Lung (tissue), 12 donors: ENCODE data around the gene KCNJ6. TPM values are rescaled to one million over a fixed set of nuclear protein-coding genes. Genes with fewer than 3 reads are reported as not detected.

Source experiments
- ATAC-seq: fragments of 200-7000 bp; cut with Tn5 transposase; one replicate; pipeline ENCODE4 v1.9.1; 2020; ENCODE audit warnings: moderate number of reproducible peaks; ENCODE audit not compliant: insufficient read depth, low FRiP score
- DNase-seq, 3 donors: peaks; one replicate each; pipeline ENCODE4 v3.0.0-alpha.2; 2013 to 2017
- H3K27ac ChIP-seq, 2 donors: one replicate each; pipeline ENCODE4 v1.5.1; 2013; ENCODE audit warnings: mild to moderate bottlenecking in 2 of 2, moderate library complexity in 2 of 2, control low read depth in 1 of 2, inconsistent platforms in 1 of 2, low read depth in 1 of 2, low read length in 1 of 2
- H3K27me3 ChIP-seq, 3 donors: one replicate each; pipeline ENCODE4 v1.5.1; 2013; ENCODE audit warnings: low read length in 2 of 3; ENCODE audit not compliant: control insufficient read depth in 3 of 3, insufficient read depth in 3 of 3
- H3K36me3 ChIP-seq, 4 donors: one replicate each; pipeline ENCODE4 v1.5.1; 2013; ENCODE audit warnings: low read length in 4 of 4, mild to moderate bottlenecking in 1 of 4, moderate library complexity in 1 of 4; ENCODE audit not compliant: control insufficient read depth in 4 of 4, insufficient read depth in 4 of 4
- H3K4me1 ChIP-seq, 5 donors: one replicate each; pipeline ENCODE4 v1.5.1; 2013; ENCODE audit warnings: low read length in 5 of 5, mild to moderate bottlenecking in 2 of 5, moderate library complexity in 1 of 5; ENCODE audit not compliant: control insufficient read depth in 5 of 5, insufficient read depth in 5 of 5
- H3K4me3 ChIP-seq: one replicate; pipeline ENCODE4 v1.5.1; 2013; ENCODE audit warnings: mild to moderate bottlenecking, control low read depth, moderate library complexity
- H3K9ac ChIP-seq, 2 donors: one replicate each; pipeline ENCODE4 v1.5.1; 2013; ENCODE audit warnings: low read length in 2 of 2, control low read depth in 1 of 2; ENCODE audit not compliant: insufficient read depth in 1 of 2
- H3K9me3 ChIP-seq, 4 donors: one replicate each; pipeline ENCODE4 v1.5.1; 2013; ENCODE audit warnings: low read length in 3 of 4, mild to moderate bottlenecking in 1 of 4, moderate library complexity in 1 of 4; ENCODE audit not compliant: control insufficient read depth in 4 of 4, insufficient read depth in 3 of 4
- WGBS, 2 donors: extraction: QIAGEN DNeasy Blood & Tissue Kit; methylation state at CpG; one replicate each; pipeline ENCODE4 v1.1.7; 2013; 5-methylcytosine and 5-hydroxymethylcytosine counted together
- polyA plus RNA-seq, 2 donors: library from polyadenylated mRNA; stranded (reverse); fragments of 200-250 nt; gene quantifications; one replicate each; pipeline ENCODE4 v1.2.1, GENCODE V29; 2013
- total RNA-seq, 2 donors: library from RNA; depleted of rRNA in 1 of 2; stranded (reverse); fragments of >200 nt in 1 of 2; gene quantifications; one replicate each; pipeline ENCODE4 v1.2.1, GENCODE V29; 2014 to 2021
- TF ChIP-seq, protein P1 (sequence below): IDR thresholded peaks from 2 replicates; pipeline ENCODE4 v1.5.1; 2012; ENCODE audit warnings: mild to moderate bottlenecking; ENCODE audit errors: control extremely low read depth, extremely low read depth
- donor health status: control.
- donor health status: control.
- donor health status: Bipolar disorder and iron deficiency.
- donor health status: healthy.
- donor health status: DM: yes; HTN: yes; CAD: no.

The KCNJ6 gene
- total and polyA plus RNA-seq, 4 donors: 0.01 to 0.31 (median 0.03) TPM

DNA sequence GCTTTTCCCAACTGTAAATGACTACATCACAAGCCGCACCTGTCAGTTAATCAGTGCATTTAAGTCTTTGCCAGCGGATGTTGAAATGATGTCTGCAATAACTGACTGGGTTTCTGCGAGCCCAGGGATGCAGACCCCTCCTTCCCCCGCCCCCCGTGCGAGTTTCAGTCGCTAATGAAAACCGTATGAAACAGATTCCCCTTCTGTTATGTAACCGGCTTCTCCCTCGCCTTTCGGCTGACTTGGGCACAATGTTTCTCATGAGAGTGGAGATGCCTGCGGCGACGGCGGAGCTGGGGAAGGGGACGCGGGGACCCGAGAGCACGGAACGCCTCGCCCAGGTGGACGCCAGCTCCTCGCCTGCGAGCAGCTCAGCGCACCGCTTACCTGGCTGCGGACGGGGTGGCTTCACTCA is 753 bp downstream of the KCNJ6 start:
- H3K9me3 ChIP-seq: peaks cover 0 to 9% (median 0%) of the 10 kb centered on the region in 4 donors
- TF ChIP-seq, protein P1, sequence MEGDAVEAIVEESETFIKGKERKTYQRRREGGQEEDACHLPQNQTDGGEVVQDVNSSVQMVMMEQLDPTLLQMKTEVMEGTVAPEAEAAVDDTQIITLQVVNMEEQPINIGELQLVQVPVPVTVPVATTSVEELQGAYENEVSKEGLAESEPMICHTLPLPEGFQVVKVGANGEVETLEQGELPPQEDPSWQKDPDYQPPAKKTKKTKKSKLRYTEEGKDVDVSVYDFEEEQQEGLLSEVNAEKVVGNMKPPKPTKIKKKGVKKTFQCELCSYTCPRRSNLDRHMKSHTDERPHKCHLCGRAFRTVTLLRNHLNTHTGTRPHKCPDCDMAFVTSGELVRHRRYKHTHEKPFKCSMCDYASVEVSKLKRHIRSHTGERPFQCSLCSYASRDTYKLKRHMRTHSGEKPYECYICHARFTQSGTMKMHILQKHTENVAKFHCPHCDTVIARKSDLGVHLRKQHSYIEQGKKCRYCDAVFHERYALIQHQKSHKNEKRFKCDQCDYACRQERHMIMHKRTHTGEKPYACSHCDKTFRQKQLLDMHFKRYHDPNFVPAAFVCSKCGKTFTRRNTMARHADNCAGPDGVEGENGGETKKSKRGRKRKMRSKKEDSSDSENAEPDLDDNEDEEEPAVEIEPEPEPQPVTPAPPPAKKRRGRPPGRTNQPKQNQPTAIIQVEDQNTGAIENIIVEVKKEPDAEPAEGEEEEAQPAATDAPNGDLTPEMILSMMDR: no peak
- H3K27ac ChIP-seq: no peak overlapping the region
- H3K9ac ChIP-seq: no peak overlapping the region
- DNase-seq: peak in 1 of 3 donors; percentile 3
- H3K4me3 ChIP-seq: no peak overlapping the region
- H3K4me1 ChIP-seq: peaks cover 0 to 14% (median 6%) of the 10 kb centered on the region in 5 donors
- H3K36me3 ChIP-seq: no peaks in the 10 kb centered on the region
- WGBS, 2 donors: 4 to 6% methylated on average over 28 of the region's 28 CpGs
- ATAC-seq: no peak
- peaks cover 6 to 53% (median 35%) of the 10 kb centered on the region in 3 donors for H3K27me3 ChIP-seq

DNA sequence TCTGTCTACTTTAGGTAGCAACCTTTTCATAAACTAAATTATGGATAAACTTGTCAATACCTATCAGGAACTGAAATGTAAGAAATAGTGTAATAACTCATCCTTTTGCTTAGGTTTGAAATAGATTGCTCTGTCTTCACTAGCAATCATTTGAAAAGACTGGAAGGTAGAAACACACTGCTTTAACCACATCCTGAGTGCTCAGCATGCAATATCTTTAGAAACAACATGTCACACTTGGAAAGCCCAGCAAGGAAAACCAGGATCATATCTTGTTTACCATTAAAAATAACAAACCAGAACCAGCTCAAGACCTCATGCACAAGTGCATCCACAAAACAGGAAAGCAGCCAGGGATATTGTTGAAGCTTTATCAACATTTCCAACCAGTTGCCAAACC is 3.6 kb downstream of the KCNJ6 start:
- no peaks in the 10 kb centered on the region for H3K36me3 ChIP-seq
- peaks cover 6 to 40% (median 25%) of the 10 kb centered on the region in 3 donors for H3K27me3 ChIP-seq
- no peak overlapping the region for H3K27ac ChIP-seq
- no peak overlapping the region for H3K4me3 ChIP-seq
- ATAC-seq (no peak), DNase-seq (no peak)
- H3K9ac ChIP-seq: no peak overlapping the region
- TF ChIP-seq, protein P1: no peak
- H3K9me3 ChIP-seq: peaks cover 0 to 2% (median 0%) of the 10 kb centered on the region in 4 donors
- peaks cover 0 to 14% (median 6%) of the 10 kb centered on the region in 5 donors for H3K4me1 ChIP-seq

GRCh38 chr21:37909936-37910335 is 6.3 kb downstream of the KCNJ6 start:
- TF ChIP-seq, protein P1: no peak
- WGBS, 2 donors: 80 to 82% methylated on average over 6 of the region's 6 CpGs
- Histone ChIP-seq H3K9ac (no peak overlapping the region), H3K9me3 (no peaks in the 10 kb centered on the region), H3K27me3 (peaks cover under 1 to 21% (median 6%) of the 10 kb centered on the region in 3 donors), H3K4me3 (no peak overlapping the region), H3K36me3 (no peaks in the 10 kb centered on the region), H3K4me1 (peaks cover 0 to 4% (median 0%) of the 10 kb centered on the region in 5 donors), H3K27ac (no peak overlapping the region)
- ATAC-seq (no peak), DNase-seq (no peak)

DNA sequence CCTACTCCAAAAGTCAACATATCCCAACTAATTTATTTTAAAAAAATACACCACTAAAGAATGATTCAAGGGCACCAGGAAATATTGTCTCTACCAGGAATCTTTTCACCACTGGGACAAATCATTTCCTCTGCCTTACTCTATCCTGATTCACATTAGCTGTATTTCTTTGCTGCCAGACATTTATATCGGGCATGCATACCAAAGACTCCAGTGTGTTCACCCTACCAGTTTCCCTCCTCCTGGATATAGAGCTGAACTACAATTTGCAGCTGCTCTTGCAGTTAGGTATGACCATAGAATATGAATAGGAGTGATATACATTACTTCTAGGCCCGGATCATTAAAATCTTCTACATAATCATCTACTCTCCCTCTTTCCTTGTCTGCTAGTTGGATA is 7.6 kb downstream of the KCNJ6 start:
- Histone ChIP-seq H3K4me3 (no peak overlapping the region), H3K27me3 (peaks cover 0 to 10% (median 0%) of the 10 kb centered on the region in 3 donors), H3K9ac (no peak overlapping the region), H3K9me3 (no peaks in the 10 kb centered on the region), H3K27ac (no peak overlapping the region), H3K36me3 (no peaks in the 10 kb centered on the region), H3K4me1 (peaks cover 0 to 4% (median 0%) of the 10 kb centered on the region in 5 donors)
- TF ChIP-seq, protein P1: no peak
- ATAC-seq (no peak), DNase-seq (no peak)
- 86 to 92% methylated on average over 2 of the region's 2 CpGs for WGBS, 2 donors
